HepG2 (cell line): ENCODE data around the gene MLLT1. TPM values are rescaled to one million over a fixed set of nuclear protein-coding genes. Genes with fewer than 3 reads are reported as not detected.

Experiments used
- ATAC-seq: fragments of 200-7000 bp; cut with Tn5 transposase; 3 replicates; pipeline ENCODE4 v1.9.1; 2020; ENCODE audit warnings: mild to moderate bottlenecking, moderate library complexity
- BruUV-seq: library from RNA; stranded (reverse); fragments of 400-500 nt; replicated peaks from 2 replicates; lab custom pipeline; 2021; lab: Mats Ljungman, UMichigan
- CTCF ChIA-PET: fragments of 300-600 bp; formaldehyde crosslinking; extraction: SDS; loops from one replicate; lab custom pipeline; 2021; ENCODE audit warnings: low total read pairs, inconsistent platforms, low intra/inter-chr PET ratio; lab: Yijun Ruan, JAX
- POLR2A ChIA-PET: fragments of 350-600 bp; sonication (Branson Sonifier 250); formaldehyde crosslinking; loops from one replicate; lab custom pipeline; 2020; ENCODE audit warnings: antibody characterized with exemption, inconsistent platforms; lab: Yijun Ruan, JAX
- DNase-seq: peaks from one replicate; pipeline ENCODE4 v3.0.0-alpha.2; 2015; ENCODE audit warnings: low spot score
- FAIRE-seq: peaks from 3 replicates; lab custom pipeline; 2011; peaks lifted over from hg19 to GRCh38; lab: Jason Lieb, UNC
- H2AFZ ChIP-seq: one replicate; pipeline ENCODE4 v1.6.1; 2011; ENCODE audit warnings: low read length, inconsistent platforms
- H3K27ac ChIP-seq: fragments of 300-600 bp; 3 replicates; pipeline ENCODE4 v1.8.0; 2011; ENCODE audit warnings: mixed run types, mild to moderate bottlenecking, mixed read lengths, low read length, inconsistent platforms; ENCODE audit not compliant: insufficient read depth; ENCODE audit errors: extremely low read length
- H3K27me3 ChIP-seq, 2 experiments: fragments of 200-600 bp in 1 of 2; 2 replicates in 1 of 2; 3 replicates in 1 of 2; pipeline versions ENCODE4 v1.6.0 to v1.8.0; 2011; ENCODE audit warnings: low read length in 2 of 2, mild to moderate bottlenecking in 2 of 2, moderate library complexity in 2 of 2, inconsistent platforms in 1 of 2; ENCODE audit not compliant: insufficient read depth in 2 of 2, control insufficient read depth in 1 of 2
- H3K36me3 ChIP-seq, 2 experiments: fragments of 200-600 bp in 1 of 2; replicated peaks in 1 of 2; 2 replicates in 1 of 2; 3 replicates in 1 of 2; pipeline versions ENCODE4 v1.5.1 to v1.8.0; 2011; ENCODE audit warnings: low read length in 2 of 2, inconsistent platforms in 1 of 2; ENCODE audit not compliant: insufficient read depth in 2 of 2, control insufficient read depth in 1 of 2
- H3K4me1 ChIP-seq: 2 replicates; pipeline ENCODE4 v1.5.1; 2012; ENCODE audit warnings: low read length, inconsistent platforms; ENCODE audit not compliant: insufficient read depth
- H3K4me2 ChIP-seq: 2 replicates; pipeline ENCODE4 v1.6.0; 2011; ENCODE audit warnings: low read depth, low read length, inconsistent platforms
- H3K4me3 ChIP-seq, 3 experiments: fragments of 200-600 bp in 1 of 3; sonication (generic), shearing (Covaris generic) in 1 of 3; replicated peaks in 1 of 3; 2 replicates each; pipeline ENCODE4 v1.5.1; 2011 to 2016; ENCODE audit warnings: low read length in 3 of 3, inconsistent platforms in 2 of 3, low read depth in 2 of 3, mild to moderate bottlenecking in 2 of 3, control low read depth in 1 of 3, mixed read lengths in 1 of 3; ENCODE audit not compliant: insufficient read depth in 1 of 3
- H3K79me2 ChIP-seq: one replicate; pipeline ENCODE4 v1.6.1; 2011; ENCODE audit warnings: low read length, inconsistent platforms; ENCODE audit not compliant: insufficient read depth
- H3K9ac ChIP-seq: 2 replicates; pipeline ENCODE4 v1.6.0; 2011; ENCODE audit warnings: mild to moderate bottlenecking, low read depth, low read length, inconsistent platforms; ENCODE audit not compliant: insufficient read depth
- H3K9me3 ChIP-seq: 2 replicates; pipeline ENCODE4 v1.5.1; 2012; ENCODE audit warnings: mild to moderate bottlenecking, low read length
- H4K20me1 ChIP-seq: 2 replicates; pipeline ENCODE4 v1.6.0; 2011; ENCODE audit warnings: inconsistent platforms, mild to moderate bottlenecking, low read length, moderate library complexity; ENCODE audit not compliant: insufficient read depth
- DMAP1 ChIP-seq: IDR thresholded peaks from 2 replicates; pipeline ENCODE4 v1.6.1; 2016
- LCORL ChIP-seq, 2 experiments: fragments of 450-650 bp in 1 of 2; sonication (generic) in 1 of 2; formaldehyde crosslinking in 1 of 2; IDR thresholded peaks; 2 replicates each; pipeline versions ENCODE4 v1.5.0 to v1.6.1; 2017 to 2020; ENCODE audit warnings: antibody characterized with exemption in 1 of 2, missing genetic modification reagents in 1 of 2
- PRDM10 ChIP-seq: sonication (generic); formaldehyde crosslinking; IDR thresholded peaks from 2 replicates; pipeline ENCODE4 v1.4.0; 2020; ENCODE audit warnings: low read depth, missing genetic modification reagents
- RBM22 ChIP-seq: fragments of 200-400 bp; formaldehyde crosslinking; optimal IDR thresholded peaks from 2 replicates; pipeline ENCODE3; 2017; ENCODE audit warnings: mild to moderate bottlenecking, low read length, moderate library complexity
- SKIL ChIP-seq: sonication (generic); formaldehyde crosslinking; IDR thresholded peaks from 2 replicates; pipeline ENCODE4 v1.8.0; 2022; ENCODE audit warnings: missing genetic modification reagents, mild to moderate bottlenecking, moderate library complexity, borderline replicate concordance
- SMAD3 ChIP-seq: sonication (generic); formaldehyde crosslinking; IDR thresholded peaks from 2 replicates; pipeline ENCODE4 v1.4.0; 2020; ENCODE audit warnings: missing genetic modification reagents
- ZNF549 ChIP-seq: sonication (generic); formaldehyde crosslinking; IDR thresholded peaks from 2 replicates; pipeline ENCODE4 v1.5.0; 2020; ENCODE audit warnings: missing genetic modification reagents
- WGBS: methylation state at CpG from one replicate; pipeline ENCODE4 v1.1.6; 2017; ENCODE audit warnings: low lambda C conversion rate; 5-methylcytosine and 5-hydroxymethylcytosine counted together
- in situ Hi-C: cut with HindIII; loops from 2 replicates; pipeline ENCODE4 v1.10.0; 2017; ENCODE audit warnings: low pct_unique_long_range_greater_than_20kb; ENCODE audit not compliant: extremely low pct_ligation_motif_present
- intact Hi-C: fragments of 100-400 bp; cut with micrococcal nuclease; formaldehyde crosslinking; loops from one replicate; pipeline ENCODE4 v1.10.0; 2022; ENCODE audit not compliant: unreplicated experiment
- polyA plus RNA-seq, 8 experiments: library from polyadenylated mRNA; depleted of rRNA in 3 of 8; stranded (reverse) in 7 of 8; unstranded in 1 of 8; fragments of >200 nt; fragmentation: Illumina TruSeq in 4 of 8; extraction: Trizol in 4 of 8; gene quantifications; 2 replicates each; pipeline versions ENCODE4 v1.2.1 to v1.2.3, GENCODE V29; 2011 to 2016; ENCODE audit warnings: low read depth in 4 of 8, missing spikeins in 1 of 8, mixed read lengths in 1 of 8; ENCODE audit not compliant: insufficient read depth in 1 of 8
- total RNA-seq, 5 experiments: library from RNA; depleted of rRNA; stranded (reverse); fragments of >200 nt; fragmentation: Illumina TruSeq; extraction: Trizol; gene quantifications; 2 replicates each; pipeline ENCODE4 v1.2.3, GENCODE V29; 2016; ENCODE audit warnings: low read depth in 1 of 5

MLLT1 gene
- total and polyA plus RNA-seq, 2 of the 13 experiments (the other 11 are each of a cell fraction or from before 2014, with no cell fraction given) = 11.7 to 12.2 TPM

GRCh38 chr19:6219586-6220290 is 60.0 kb downstream of the MLLT1 start:
- H3K9me3 ChIP-seq = no peaks in the 10 kb centered on the region
- ATAC-seq = no peak
- WGBS = 96% methylated on average over 13 of the region's 24 CpGs
- in situ Hi-C loops = no loop called here
- TF ChIP-seq LCORL (IDR thresholded peaks at IDR 0.05) = peak; percentile 69; the same call in 1 of the 2 replicates
- TF ChIP-seq LCORL (CRISPR knock-in tag; IDR thresholded peaks at IDR 0.05) = no peak
- no peak for TF ChIP-seq ZNF549 (CRISPR knock-in tag)
- TF ChIP-seq SKIL (CRISPR knock-in tag) = no peak
- BruUV-seq = no TSS peak
- H3K4me2 ChIP-seq = no peak overlapping the region
- CTCF ChIA-PET = no interaction called here
- no peaks in the 10 kb centered on the region for H3K4me1 ChIP-seq
- peaks cover 13 to 23% of the 10 kb centered on the region in 2 experiments for H3K36me3 ChIP-seq
- intact Hi-C loops = no loop called here
- DNase-seq = no peak
- H3K4me3 ChIP-seq = no peak overlapping the region
- no peaks in the 10 kb centered on the region for H3K27me3 ChIP-seq
- H2AFZ ChIP-seq = no peak overlapping the region
- POLR2A ChIA-PET = no interaction called here
- no peak overlapping the region for H3K27ac ChIP-seq
- H3K9ac ChIP-seq = no peak overlapping the region
- no peaks in the 10 kb centered on the region for H3K79me2 ChIP-seq
- no peak for FAIRE-seq
- H4K20me1 ChIP-seq = no peaks in the 10 kb centered on the region

- Histone ChIP-seq H3K4me2 (no peak overlapping the region), H3K36me3 (peaks cover 13 to 19% of the 10 kb centered on the region in 2 experiments), H3K27me3 (no peaks in the 10 kb centered on the region), H2AFZ (no peak overlapping the region), H3K9me3 (no peaks in the 10 kb centered on the region), H3K9ac (no peak overlapping the region), H3K79me2 (no peaks in the 10 kb centered on the region), H3K4me1 (no peaks in the 10 kb centered on the region), H4K20me1 (no peaks in the 10 kb centered on the region), H3K27ac (no peak overlapping the region), H3K4me3 (no peak overlapping the region)
- no TSS peak for BruUV-seq
- FAIRE-seq (no peak), ATAC-seq (no peak), DNase-seq (no peak)
- in situ Hi-C loops = no loop called here
- WGBS = 93% methylated on average over 6 of the region's 8 CpGs
- CTCF ChIA-PET = interaction anchor here (1.0 to 1.4 kb wide), 2 partner anchors 53 to 81 kb away, joined by 3 to 10 read pairs; no protein-coding TSS in a partner anchor
- POLR2A ChIA-PET = no interaction called here
- intact Hi-C loops = no loop called here
- TF ChIP-seq PRDM10 (CRISPR knock-in tag) = no peak
- TF ChIP-seq SMAD3 = no peak
- TF ChIP-seq DMAP1 (CRISPR knock-in tag) = no peak
- peak; percentile 14 for TF ChIP-seq RBM22
These were observed 60.6 kb downstream of the MLLT1 start for GRCh38 chr19:6219147-6219525.
